Body of pancreas (tissue), 4 donors: ENCODE data around the gene PLCB1.

Experiments
- CTCF ChIP-seq, 7 experiments: fragments of 450-650 bp in 4 of 7; fragments of 200-600 bp in 3 of 7; sonication (generic) in 3 of 7; IDR thresholded peaks; one replicate each; pipeline ENCODE4 v1.5.1; 2016 to 2019; ENCODE audit warnings: antibody characterized with exemption in 7 of 7
- POLR2A ChIP-seq, 3 donors: fragments of 450-650 bp; IDR thresholded peaks; one replicate each; pipeline ENCODE4 v1.6.1; 2016; ENCODE audit warnings: antibody characterized with exemption in 3 of 3, mild to moderate bottlenecking in 2 of 3

DNA sequence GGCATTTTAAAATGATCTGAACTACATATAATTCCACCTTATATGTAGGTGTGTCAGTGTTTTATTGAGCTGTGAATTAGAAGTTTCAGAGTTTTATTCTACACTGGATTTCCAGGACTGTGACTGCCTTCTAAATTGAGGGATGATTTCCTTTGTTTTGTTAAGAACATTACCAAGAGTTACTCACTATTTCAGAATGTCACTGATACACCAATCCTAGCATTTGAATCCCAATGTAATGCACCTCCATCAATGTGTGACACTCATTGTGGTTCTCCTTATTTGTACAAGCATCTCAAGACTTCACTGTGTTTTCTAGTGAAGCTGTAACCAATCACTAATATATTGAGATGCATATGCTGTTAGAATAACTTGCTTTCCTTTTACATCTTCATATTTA is 86.8 kb downstream of the PLCB1 start:
- no peak for TF ChIP-seq POLR2A (IDR thresholded peaks at IDR 0.05)
- TF ChIP-seq CTCF (IDR thresholded peaks at IDR 0.05) = no peak
